Stomach smooth muscle (tissue), 2 donors: Measurements from ENCODE around the gene CRABP2.

Experiments used
- H3K27ac ChIP-seq: one replicate; pipeline ENCODE4 v1.7.0; 2013; ENCODE audit warnings: mild to moderate bottlenecking, low read length, inconsistent platforms
- H3K27me3 ChIP-seq, 2 donors: one replicate each; pipeline ENCODE4 v1.7.0; 2013; ENCODE audit warnings: low read length in 2 of 2; ENCODE audit not compliant: insufficient read depth in 2 of 2, control insufficient read depth in 1 of 2
- H3K36me3 ChIP-seq, 2 donors: one replicate each; pipeline ENCODE4 v1.7.0; 2013; ENCODE audit warnings: low read length in 2 of 2; ENCODE audit not compliant: control insufficient read depth in 2 of 2, insufficient read depth in 2 of 2
- H3K4me1 ChIP-seq: one replicate; pipeline ENCODE4 v1.7.0; 2013; ENCODE audit warnings: low read length; ENCODE audit not compliant: control insufficient read depth, insufficient read depth
- H3K4me3 ChIP-seq, 2 donors: one replicate each; pipeline ENCODE4 v1.7.0; 2013; ENCODE audit warnings: low read length in 2 of 2
- H3K9ac ChIP-seq, 2 donors: one replicate each; pipeline ENCODE4 v1.7.0; 2013; ENCODE audit warnings: low read length in 2 of 2, mild to moderate bottlenecking in 1 of 2
- H3K9me3 ChIP-seq, 2 donors: one replicate each; pipeline ENCODE4 v1.7.0; 2013; ENCODE audit warnings: low read length in 2 of 2; ENCODE audit not compliant: control insufficient read depth in 2 of 2
- donor health status: healthy.
- donor health status: Pancreatic carcinoma.

The CRABP2 gene

GRCh38 chr1:156652131-156652991 is 53.0 kb downstream of the CRABP2 start:
- Histone ChIP-seq H3K27me3 (peaks cover 17 to 34% of the 10 kb centered on the region in 2 donors), H3K9ac (no peak overlapping the region), H3K27ac (no peak overlapping the region), H3K4me3 (no peak overlapping the region), H3K9me3 (no peaks in the 10 kb centered on the region), H3K36me3 (no peaks in the 10 kb centered on the region), H3K4me1 (peaks cover 11% of the 10 kb centered on the region)
